K562 (cell line): ENCODE results near the gene CCNY. TPM values are rescaled to one million over a fixed set of nuclear protein-coding genes. Genes with fewer than 3 reads are reported as not detected.

Experiments
- ATAC-seq: fragments of 200-7000 bp; cut with Tn5 transposase; 3 replicates; pipeline ENCODE4 v1.9.1; 2020; ENCODE audit warnings: moderate library complexity
- BruUV-seq: library from RNA; stranded (reverse); fragments of 400-500 nt; replicated peaks from 2 replicates; lab custom pipeline; 2021; lab: Mats Ljungman, UMichigan
- CTCF ChIA-PET: fragments of 300-600 bp; formaldehyde crosslinking; extraction: SDS; loops from one replicate; lab custom pipeline; 2021; ENCODE audit warnings: low intra/inter-chr PET ratio; lab: Yijun Ruan, JAX
- POLR2A ChIA-PET: fragments of 300-600, 350-650 bp; sonication (Branson Sonifier 250); formaldehyde crosslinking; extraction: SDS; loops from one replicate; lab custom pipeline; 2021; ENCODE audit warnings: antibody characterized with exemption, inconsistent platforms; lab: Yijun Ruan, JAX
- DNase-seq, 4 experiments: peaks; one replicate each; pipeline versions ENCODE4 v3.0.0 to v3.0.0-alpha.2; 2011 to 2018; ENCODE audit warnings: low spot score in 3 of 4, mixed read lengths in 3 of 4; ENCODE audit errors: extremely low read depth in 1 of 4
- FAIRE-seq: peaks from 2 replicates; lab custom pipeline; 2011; peaks lifted over from hg19 to GRCh38; lab: Jason Lieb, UNC
- H2AFZ ChIP-seq: 2 replicates; pipeline ENCODE4 v1.6.0; 2011; ENCODE audit warnings: low read depth, low read length, control low read depth, inconsistent platforms
- H3K27ac ChIP-seq: fragments of 200-600 bp; 3 replicates; pipeline ENCODE4 v1.8.0; 2011; ENCODE audit warnings: low read depth, mild to moderate bottlenecking, control low read depth, inconsistent platforms, low read length, moderate library complexity, mixed read lengths; ENCODE audit errors: extremely low read depth
- H3K27me3 ChIP-seq, 2 experiments: fragments of 300-600 bp in 1 of 2; 2 replicates in 1 of 2; 3 replicates in 1 of 2; pipeline versions ENCODE4 v1.6.0 to v1.8.0; 2011; ENCODE audit warnings: inconsistent platforms in 2 of 2, low read length in 2 of 2, mild to moderate bottlenecking in 1 of 2, mixed read lengths in 1 of 2, moderate library complexity in 1 of 2; ENCODE audit not compliant: control insufficient read depth in 2 of 2, insufficient read depth in 2 of 2
- H3K36me3 ChIP-seq: fragments of 300-600 bp; 3 replicates; pipeline ENCODE4 v1.8.0; 2011; ENCODE audit warnings: mild to moderate bottlenecking, low read length, inconsistent platforms; ENCODE audit not compliant: control insufficient read depth, insufficient read depth
- H3K4me1 ChIP-seq, 2 experiments: fragments of 200-600 bp in 1 of 2; replicated peaks in 1 of 2; 2 replicates in 1 of 2; 3 replicates in 1 of 2; pipeline versions ENCODE4 v1.5.1 to v1.8.0; 2011; ENCODE audit warnings: inconsistent platforms in 2 of 2, low read length in 2 of 2, mild to moderate bottlenecking in 1 of 2, mixed read lengths in 1 of 2, moderate library complexity in 1 of 2; ENCODE audit not compliant: control insufficient read depth in 2 of 2, insufficient read depth in 2 of 2
- H3K4me2 ChIP-seq: 2 replicates; pipeline ENCODE4 v1.6.1; 2011; ENCODE audit warnings: low read length, control low read depth, inconsistent platforms, mixed read lengths; ENCODE audit not compliant: insufficient read depth
- H3K4me3 ChIP-seq: fragments of 200-600 bp; sonication (generic), shearing (Covaris generic); 2 replicates; pipeline ENCODE4 v1.5.1; 2016; ENCODE audit warnings: control low read depth, inconsistent platforms
- H3K79me2 ChIP-seq: fragments of 200-600 bp; 3 replicates; pipeline ENCODE4 v1.8.0; 2011; ENCODE audit warnings: low read length, inconsistent platforms; ENCODE audit not compliant: control insufficient read depth, insufficient read depth
- H3K9ac ChIP-seq, 2 experiments: 2 replicates each; pipeline versions ENCODE4 v1.6.0 to v1.6.1; 2011; ENCODE audit warnings: low read depth in 2 of 2, low read length in 2 of 2, control low read depth in 1 of 2, inconsistent platforms in 1 of 2, mild to moderate bottlenecking in 1 of 2, mixed read lengths in 1 of 2; ENCODE audit not compliant: insufficient read depth in 1 of 2
- H3K9me1 ChIP-seq: one replicate; pipeline ENCODE4 v1.6.0; 2011; ENCODE audit warnings: inconsistent platforms, mild to moderate bottlenecking, low read length, moderate library complexity; ENCODE audit not compliant: control insufficient read depth, insufficient read depth
- H3K9me3 ChIP-seq: replicated peaks from 2 replicates; pipeline ENCODE4 v1.5.1; 2011; ENCODE audit warnings: low read depth, low read length, inconsistent platforms; ENCODE audit not compliant: control insufficient read depth, insufficient read depth
- H4K20me1 ChIP-seq: replicated peaks from 2 replicates; pipeline ENCODE4 v1.6.1; 2011; ENCODE audit warnings: low read length, inconsistent platforms, mixed read lengths; ENCODE audit not compliant: control insufficient read depth, insufficient read depth
- ATF1 ChIP-seq, 2 experiments: fragments of 450-650 bp in 1 of 2; IDR thresholded peaks; 2 replicates each; pipeline ENCODE4 v1.6.1; 2016; ENCODE audit warnings: missing compliant biosample characterization in 1 of 2, missing genetic modification characterization in 1 of 2
- HNRNPH1 ChIP-seq: fragments of 200-400 bp; formaldehyde crosslinking; optimal IDR thresholded peaks from 2 replicates; pipeline ENCODE3; 2017; ENCODE audit warnings: low read depth, mild to moderate bottlenecking, low read length, moderate library complexity
- PHTF2 ChIP-seq: fragments of 250-450 bp; sonication (Bioruptor Pico); IDR thresholded peaks from 2 replicates; pipeline ENCODE4 v1.5.0; 2021; ENCODE audit warnings: mild to moderate bottlenecking
- POU5F1 ChIP-seq: fragments of 150-350 bp; IDR thresholded peaks from 2 replicates; pipeline ENCODE4 v1.6.1; 2014; ENCODE audit warnings: borderline replicate concordance, low read length, low read depth, mild to moderate bottlenecking; ENCODE audit not compliant: partially characterized antibody
- TCF7 ChIP-seq: sonication (generic); IDR thresholded peaks from 2 replicates; pipeline ENCODE4 v1.6.1; 2016; ENCODE audit warnings: antibody characterized with exemption, borderline replicate concordance
- WHSC1 ChIP-seq: IDR thresholded peaks from one replicate; pipeline ENCODE4 v1.6.1; 2012; ENCODE audit warnings: low read length, control low read depth, inconsistent platforms
- ZEB2 ChIP-seq: fragments of 450-650 bp; IDR thresholded peaks from 2 replicates; pipeline ENCODE4 v1.6.1; 2016
- WGBS: fragments of 100-300 bp; shearing (Covaris generic); methylation state at CpG from one replicate; pipeline ENCODE4 v1.1.6; 2016; ENCODE audit warnings: low coverage, mixed read lengths; ENCODE audit not compliant: insufficient coverage; ENCODE audit errors: missing lambda C conversion rate; 5-methylcytosine and 5-hydroxymethylcytosine counted together
- in situ Hi-C: fragments of 300-500 bp; cut with MboI; formaldehyde crosslinking; loops from 4 replicates; pipeline ENCODE4 v1.15.0; 2018; ENCODE audit warnings: inconsistent platforms, mixed read lengths
- intact Hi-C: fragments of 100-400 bp; cut with micrococcal nuclease; formaldehyde crosslinking; loops from 2 replicates; pipeline ENCODE4 v1.14.2; 2022
- polyA plus RNA-seq, 8 experiments: library from polyadenylated mRNA; depleted of rRNA in 4 of 8; stranded (reverse) in 5 of 8; unstranded in 3 of 8; fragments of >200 nt; fragmentation: Nextera tagmentation in 2 of 8; fragmentation: Illumina TruSeq in 1 of 8; extraction: Ambion mirVana in 2 of 8; extraction: Trizol in 1 of 8; gene quantifications; 2 replicates each; pipeline versions ENCODE4 v1.2.1 to v1.2.3, GENCODE V29; 2011 to 2014; ENCODE audit warnings: inconsistent platforms in 1 of 8, missing spikeins in 1 of 8
- total RNA-seq, 7 experiments: library from RNA; depleted of rRNA in 6 of 7; stranded (reverse); fragments of >200 nt in 6 of 7; fragmentation: Illumina TruSeq in 2 of 7; extraction: Trizol in 2 of 7; gene quantifications; 2 replicates each; pipeline versions ENCODE4 v1.2.1 to v1.2.3, GENCODE V29; 2011 to 2021; ENCODE audit warnings: low replicate concordance in 1 of 7
- TF ChIP-seq, protein P1 (sequence below): fragments of 450-650 bp; formaldehyde crosslinking; IDR thresholded peaks from 2 replicates; pipeline ENCODE4 v1.4.0; 2020; ENCODE audit warnings: mild to moderate bottlenecking, mixed read lengths
- TF ChIP-seq, protein P2 (sequence below): sonication (generic); IDR thresholded peaks from 2 replicates; pipeline ENCODE4 v1.6.1; 2016

Gene CCNY
- total and polyA plus RNA-seq, 9 of the 15 experiments (the other 6 are each of a cell fraction or from before 2014, with no cell fraction given) = 8.4 to 109 (median 38.6) TPM

GRCh38 chr10:35388197-35388596 lies 51.9 kb downstream of the CCNY start:
- H3K36me3 ChIP-seq = peaks cover 6% of the 10 kb centered on the region; the same call in 1 of the 3 replicates
- intact Hi-C loops = no loop called here
- no peak overlapping the region for H3K4me3 ChIP-seq
- TF ChIP-seq, protein P1, sequence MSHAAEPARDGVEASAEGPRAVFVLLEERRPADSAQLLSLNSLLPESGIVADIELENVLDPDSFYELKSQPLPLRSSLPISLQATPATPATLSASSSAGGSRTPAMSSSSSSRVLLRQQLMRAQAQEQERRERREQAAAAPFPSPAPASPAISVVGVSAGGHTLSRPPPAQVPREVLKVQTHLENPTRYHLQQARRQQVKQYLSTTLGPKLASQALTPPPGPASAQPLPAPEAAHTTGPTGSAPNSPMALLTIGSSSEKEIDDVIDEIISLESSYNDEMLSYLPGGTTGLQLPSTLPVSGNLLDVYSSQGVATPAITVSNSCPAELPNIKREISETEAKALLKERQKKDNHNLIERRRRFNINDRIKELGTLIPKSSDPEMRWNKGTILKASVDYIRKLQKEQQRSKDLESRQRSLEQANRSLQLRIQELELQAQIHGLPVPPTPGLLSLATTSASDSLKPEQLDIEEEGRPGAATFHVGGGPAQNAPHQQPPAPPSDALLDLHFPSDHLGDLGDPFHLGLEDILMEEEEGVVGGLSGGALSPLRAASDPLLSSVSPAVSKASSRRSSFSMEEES (CRISPR knock-in tag) = peak; percentile 37; the same call in 1 of the 2 replicates
- TF ChIP-seq POU5F1 (no peak), ZEB2 (no peak)
- TF ChIP-seq, all 486 proteins: peak for 1
- Histone ChIP-seq H3K9ac (no peak overlapping the region), H3K27ac (peak overlapping the region; percentile 74; the same call in 2 of the 3 replicates), H3K9me3 (peaks cover 14% of the 10 kb centered on the region), H2AFZ (no peak overlapping the region), H3K27me3 (no peaks in the 10 kb centered on the region), H3K4me1 (peaks cover 16 to 86% of the 10 kb centered on the region in 2 experiments; a peak in 4 of 5 replicates), H4K20me1 (no peaks in the 10 kb centered on the region), H3K79me2 (peaks cover 99% of the 10 kb centered on the region), H3K4me2 (no peak overlapping the region), H3K9me1 (peaks cover 5% of the 10 kb centered on the region)
- CTCF ChIA-PET = no interaction called here
- ATAC-seq (no peak), FAIRE-seq (no peak), DNase-seq (no peak)
- POLR2A ChIA-PET = interaction anchor here (0.8 to 1.0 kb wide), 3 partner anchors 9 to 30 kb away, joined by 3 read pairs; no protein-coding TSS in a partner anchor
- BruUV-seq = no TSS peak
- in situ Hi-C loops = no loop called here

GRCh38 chr10:35388682-35389081 lies 52.4 kb downstream of the CCNY start:
- peaks cover 5% of the 10 kb centered on the region for H3K9me1 ChIP-seq
- H3K27ac ChIP-seq = peak overlapping the region; percentile 74; the same call in 2 of the 3 replicates
- no peak overlapping the region for H2AFZ ChIP-seq
- H3K9ac ChIP-seq = no peak overlapping the region
- no peaks in the 10 kb centered on the region for H4K20me1 ChIP-seq
- ChIA-PET POLR2A (interaction anchor here (0.8 kb wide), 1 partner anchor 9 kb away, joined by 3 read pairs; no protein-coding TSS in a partner anchor), CTCF (no interaction called here)
- H3K27me3 ChIP-seq = no peaks in the 10 kb centered on the region
- H3K36me3 ChIP-seq = peaks cover 6% of the 10 kb centered on the region; the same call in 1 of the 3 replicates
- 90% methylated on average over 1 of the region's 1 CpG for WGBS
- intact Hi-C loops = no loop called here
- H3K4me1 ChIP-seq = peaks cover 16 to 88% of the 10 kb centered on the region in 2 experiments; a peak in 4 of 5 replicates
- DNase-seq = no peak
- in situ Hi-C loops = no loop called here
- H3K4me3 ChIP-seq = no peak overlapping the region
- no peak for ATAC-seq
- no TSS peak for BruUV-seq
- peaks cover 14% of the 10 kb centered on the region for H3K9me3 ChIP-seq
- peaks cover 100% of the 10 kb centered on the region for H3K79me2 ChIP-seq
- no peak overlapping the region for H3K4me2 ChIP-seq
- FAIRE-seq = no peak
- TF ChIP-seq ATF1 (CRISPR knock-in tag; IDR thresholded peaks at IDR 0.05) (no peak), ATF1 (tag; IDR thresholded peaks at IDR 0.05) (no peak), PHTF2 (no peak), WHSC1 (peak; percentile 46), TCF7 (no peak), HNRNPH1 (no peak)
- TF ChIP-seq, protein P2, sequence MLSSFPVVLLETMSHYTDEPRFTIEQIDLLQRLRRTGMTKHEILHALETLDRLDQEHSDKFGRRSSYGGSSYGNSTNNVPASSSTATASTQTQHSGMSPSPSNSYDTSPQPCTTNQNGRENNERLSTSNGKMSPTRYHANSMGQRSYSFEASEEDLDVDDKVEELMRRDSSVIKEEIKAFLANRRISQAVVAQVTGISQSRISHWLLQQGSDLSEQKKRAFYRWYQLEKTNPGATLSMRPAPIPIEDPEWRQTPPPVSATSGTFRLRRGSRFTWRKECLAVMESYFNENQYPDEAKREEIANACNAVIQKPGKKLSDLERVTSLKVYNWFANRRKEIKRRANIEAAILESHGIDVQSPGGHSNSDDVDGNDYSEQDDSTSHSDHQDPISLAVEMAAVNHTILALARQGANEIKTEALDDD = no peak
